HEK293T (cell line): Measurements from ENCODE around the gene NFIA.

Source experiments
- BHLHE40 ChIP-seq: fragments of 450-650 bp; IDR thresholded peaks from 2 replicates; pipeline ENCODE4 v1.6.1; 2016; ENCODE audit warnings: mild to moderate bottlenecking, moderate library complexity, borderline replicate concordance
- ELF4 ChIP-seq: fragments of 450-650 bp; IDR thresholded peaks from 2 replicates; pipeline ENCODE4 v1.6.1; 2017; ENCODE audit warnings: antibody characterized with exemption
- FOXK2 ChIP-seq: fragments of 450-650 bp; IDR thresholded peaks from 2 replicates; pipeline ENCODE4 v1.6.1; 2016; ENCODE audit warnings: mild to moderate bottlenecking
- LEF1 ChIP-seq: fragments of 450-650 bp; IDR thresholded peaks from 2 replicates; pipeline ENCODE4 v1.6.1; 2017; ENCODE audit warnings: mild to moderate bottlenecking, borderline replicate concordance
- NFRKB ChIP-seq: fragments of 450-650 bp; IDR thresholded peaks from 2 replicates; pipeline ENCODE4 v1.6.1; 2016; ENCODE audit warnings: mild to moderate bottlenecking, moderate library complexity
- SP1 ChIP-seq: fragments of 450-650 bp; IDR thresholded peaks from 2 replicates; pipeline ENCODE4 v1.6.1; 2017
- SUZ12 ChIP-seq: fragments of 450-650 bp; IDR thresholded peaks from 2 replicates; pipeline ENCODE4 v1.6.1; 2016; ENCODE audit warnings: mild to moderate bottlenecking

DNA sequence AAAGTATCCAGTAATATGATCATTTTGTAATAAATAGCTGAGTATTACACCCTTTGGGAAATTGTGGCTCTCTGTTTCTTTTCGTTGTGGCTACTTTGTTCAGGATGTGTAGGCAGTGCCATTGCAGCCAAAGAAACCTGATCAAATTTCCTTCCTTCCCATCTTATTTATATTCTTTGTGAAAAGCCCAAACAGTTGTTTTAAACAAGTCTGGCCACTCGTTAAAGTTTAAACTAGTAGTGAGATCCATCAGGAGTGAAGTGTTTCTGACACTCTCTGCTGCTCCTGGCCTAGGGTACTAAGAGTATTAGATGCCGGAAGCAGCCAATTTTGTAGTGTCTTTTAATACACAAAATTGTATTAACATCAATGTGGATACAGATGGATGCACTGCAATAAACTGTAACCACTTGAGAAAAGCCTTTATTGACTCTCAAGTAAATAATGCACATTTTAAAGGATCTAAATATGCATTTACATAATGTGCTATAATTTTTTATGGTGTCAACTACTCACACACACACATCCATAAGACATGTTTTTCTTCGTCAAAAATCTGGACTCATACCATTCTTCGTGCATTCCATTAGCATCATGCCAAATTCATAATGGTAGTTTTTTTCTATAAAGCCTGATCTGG lies 317.9 kb downstream of the NFIA start:
- TF ChIP-seq ELF4 (no peak), BHLHE40 (no peak), LEF1 (no peak), SP1 (no peak), FOXK2 (no peak), SUZ12 (no peak), NFRKB (no peak)
